ENCODE results near the gene MROH7.

MROH7 gene

DNA sequence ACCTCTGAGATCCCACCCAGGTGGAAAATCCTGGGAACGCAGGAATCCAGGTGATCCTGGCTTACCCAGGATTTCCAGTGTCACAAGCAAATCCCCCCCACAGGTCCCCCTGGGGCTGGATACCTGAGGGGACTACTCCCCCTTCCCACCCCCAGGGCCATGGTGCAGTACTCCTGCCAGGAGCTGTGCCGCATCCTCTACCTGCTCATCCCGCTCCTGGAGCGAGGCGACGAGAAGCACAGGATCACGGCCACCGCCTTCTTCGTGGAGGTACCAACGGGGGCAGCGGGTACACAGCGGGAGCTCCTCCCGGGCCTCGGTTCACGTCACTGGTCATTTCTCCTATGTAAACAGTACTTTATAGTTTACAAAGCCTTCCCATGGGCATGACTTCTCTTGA, 53.6 kb downstream of the MROH7 start:
- no peak for DNase-seq (ENCODE audit: low spot score)
- TF ChIP-seq, protein P1, sequence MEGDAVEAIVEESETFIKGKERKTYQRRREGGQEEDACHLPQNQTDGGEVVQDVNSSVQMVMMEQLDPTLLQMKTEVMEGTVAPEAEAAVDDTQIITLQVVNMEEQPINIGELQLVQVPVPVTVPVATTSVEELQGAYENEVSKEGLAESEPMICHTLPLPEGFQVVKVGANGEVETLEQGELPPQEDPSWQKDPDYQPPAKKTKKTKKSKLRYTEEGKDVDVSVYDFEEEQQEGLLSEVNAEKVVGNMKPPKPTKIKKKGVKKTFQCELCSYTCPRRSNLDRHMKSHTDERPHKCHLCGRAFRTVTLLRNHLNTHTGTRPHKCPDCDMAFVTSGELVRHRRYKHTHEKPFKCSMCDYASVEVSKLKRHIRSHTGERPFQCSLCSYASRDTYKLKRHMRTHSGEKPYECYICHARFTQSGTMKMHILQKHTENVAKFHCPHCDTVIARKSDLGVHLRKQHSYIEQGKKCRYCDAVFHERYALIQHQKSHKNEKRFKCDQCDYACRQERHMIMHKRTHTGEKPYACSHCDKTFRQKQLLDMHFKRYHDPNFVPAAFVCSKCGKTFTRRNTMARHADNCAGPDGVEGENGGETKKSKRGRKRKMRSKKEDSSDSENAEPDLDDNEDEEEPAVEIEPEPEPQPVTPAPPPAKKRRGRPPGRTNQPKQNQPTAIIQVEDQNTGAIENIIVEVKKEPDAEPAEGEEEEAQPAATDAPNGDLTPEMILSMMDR (IDR thresholded peaks at IDR 0.05; ENCODE audit: extremely low read depth, insufficient read depth, missing control alignments): no peak
- in situ Hi-C loops (cut with MboI; ENCODE audit: low pct_unique_long_range_greater_than_20kb, low sequenced_read_pairs, unreplicated experiment): no loop called here

DNA sequence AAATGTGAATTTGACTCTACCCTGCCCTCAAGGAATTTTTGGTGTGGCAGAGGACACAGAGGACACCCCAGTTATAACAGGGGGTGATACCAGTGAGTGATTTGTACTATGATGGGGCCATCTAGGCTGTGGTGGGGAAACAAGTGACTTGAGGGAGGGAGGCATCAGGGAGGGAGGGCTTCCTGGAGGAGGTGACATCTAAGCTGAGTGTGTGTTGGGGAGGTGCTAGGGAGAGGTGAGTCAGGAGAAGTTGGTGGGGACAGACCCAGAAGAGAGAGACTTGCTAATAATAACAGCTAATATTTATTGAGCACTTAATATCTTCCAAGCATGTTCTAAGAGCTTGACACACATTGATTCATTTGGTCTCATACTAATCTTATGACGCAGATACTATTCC, 54.2 kb downstream of the MROH7 start:
- in situ Hi-C loops (cut with MboI; ENCODE audit: low pct_unique_long_range_greater_than_20kb, low sequenced_read_pairs, unreplicated experiment): no loop called here
- DNase-seq (ENCODE audit: low spot score): no peak
- TF ChIP-seq, protein P1 (IDR thresholded peaks at IDR 0.05; ENCODE audit: extremely low read depth, insufficient read depth, missing control alignments): no peak

DNA sequence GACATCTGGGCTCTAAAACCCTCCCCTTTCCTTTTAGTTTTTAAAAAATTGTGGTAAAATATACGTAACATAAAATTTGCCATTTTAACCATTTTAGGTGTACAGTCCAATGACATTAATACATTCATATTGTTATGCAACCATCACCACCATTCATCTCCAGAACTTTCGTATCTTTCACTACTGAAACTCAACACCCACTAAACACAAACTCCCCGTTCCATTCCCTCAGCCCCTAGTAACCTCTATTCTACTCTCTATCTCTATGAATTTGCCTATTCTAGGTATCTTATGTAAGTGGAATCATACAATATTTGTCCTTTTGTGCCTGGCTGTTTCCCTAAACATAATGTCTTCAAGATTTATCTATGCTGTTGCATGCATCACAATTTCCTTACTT, 54.7 kb downstream of the MROH7 start:
- DNase-seq (ENCODE audit: low spot score): no peak
- in situ Hi-C loops (cut with MboI; ENCODE audit: low pct_unique_long_range_greater_than_20kb, low sequenced_read_pairs, unreplicated experiment): no loop called here
- TF ChIP-seq, protein P1 (IDR thresholded peaks at IDR 0.05; ENCODE audit: extremely low read depth, insufficient read depth, missing control alignments): no peak

DNA sequence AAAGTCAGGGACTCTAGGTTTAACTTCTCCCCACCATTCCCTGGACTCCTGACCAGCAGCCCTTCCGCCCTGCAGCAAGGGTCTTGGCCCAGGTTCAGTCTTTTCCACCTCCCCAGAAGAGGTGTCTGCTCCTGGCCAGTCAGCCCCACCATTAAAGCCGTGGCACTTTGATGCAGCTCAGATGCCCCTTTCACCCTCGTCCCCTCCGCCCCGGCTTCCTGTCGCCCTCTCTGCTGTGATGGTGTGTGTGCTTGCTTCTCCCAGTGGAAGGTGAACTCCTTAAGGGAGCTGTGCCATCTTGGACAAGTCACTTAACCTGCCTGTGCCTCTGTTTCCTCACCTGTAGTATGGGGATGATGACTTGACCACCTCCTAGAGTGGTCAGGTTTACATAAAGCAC, 56.3 kb downstream of the MROH7 start:
- TF ChIP-seq, protein P1 (IDR thresholded peaks at IDR 0.05; ENCODE audit: extremely low read depth, insufficient read depth, missing control alignments): no peak
- DNase-seq (ENCODE audit: low spot score): no peak

DNA sequence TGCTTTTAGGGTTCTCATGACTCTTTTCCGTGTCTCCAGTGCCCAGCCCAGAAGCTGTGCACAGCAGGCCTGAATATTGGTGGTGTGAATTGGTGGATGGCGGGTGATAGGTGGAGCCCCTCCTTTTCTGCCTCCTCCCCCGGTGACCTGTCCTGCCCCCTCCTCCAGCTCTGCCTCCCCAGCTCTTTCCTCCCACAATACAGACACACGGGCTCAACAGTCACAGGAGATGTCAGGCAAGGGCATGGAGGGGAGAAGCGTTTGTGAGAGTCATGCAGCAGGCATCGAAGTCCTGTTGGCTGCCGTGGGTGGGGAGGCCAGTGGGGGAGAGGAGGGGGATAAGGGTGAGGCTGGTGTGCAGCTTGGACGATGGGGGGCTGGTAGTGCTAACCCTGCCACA, 56.8 kb downstream of the MROH7 start:
- in situ Hi-C loops (cut with MboI; ENCODE audit: low pct_unique_long_range_greater_than_20kb, low sequenced_read_pairs, unreplicated experiment): no loop called here
- DNase-seq (ENCODE audit: low spot score): no peak
- TF ChIP-seq, protein P1 (IDR thresholded peaks at IDR 0.05; ENCODE audit: extremely low read depth, insufficient read depth, missing control alignments): no peak

More for the DNA sequence above, 56.3 kb downstream of the MROH7 start:
- in situ Hi-C loops (cut with MboI; ENCODE audit: low pct_unique_long_range_greater_than_20kb, low sequenced_read_pairs, unreplicated experiment): no loop called here

DNA sequence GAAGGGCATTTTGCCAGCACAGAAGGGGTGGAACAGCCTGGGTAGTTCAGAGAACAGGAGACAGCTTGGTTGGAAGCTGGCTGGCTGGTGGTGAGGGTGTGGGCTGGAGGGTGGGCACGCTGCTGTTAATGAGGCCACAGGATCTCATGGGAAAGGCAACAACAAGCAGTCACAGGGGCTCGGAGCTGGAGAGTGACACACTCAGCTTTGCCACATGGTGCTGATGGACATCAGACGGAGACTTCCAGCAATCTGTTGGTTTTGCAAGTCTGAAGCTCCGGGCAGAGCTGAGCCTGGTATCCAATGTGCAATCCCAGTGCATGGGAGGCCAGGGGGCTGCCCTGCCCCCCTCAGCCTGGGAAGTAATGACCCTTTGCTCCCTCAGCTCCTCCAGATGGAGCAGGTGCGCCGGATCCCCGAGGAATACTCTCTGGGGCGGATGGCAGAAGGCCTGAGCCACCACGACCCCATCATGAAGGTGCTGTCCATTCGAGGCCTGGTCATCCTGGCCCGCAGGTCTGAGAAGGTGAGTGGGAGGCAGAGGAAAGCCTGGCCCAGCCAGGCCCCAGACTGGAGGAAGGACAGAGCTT, 58.4 kb downstream of the MROH7 start:
- in situ Hi-C loops (cut with MboI; ENCODE audit: low pct_unique_long_range_greater_than_20kb, low sequenced_read_pairs, unreplicated experiment): no loop called here
- TF ChIP-seq, protein P1 (IDR thresholded peaks at IDR 0.05; ENCODE audit: extremely low read depth, insufficient read depth, missing control alignments): no peak
- no peak for DNase-seq (ENCODE audit: low spot score)
